Neural progenitor cell (in vitro differentiated cells): ENCODE results near the gene HSPA2.

Source experiments
- EZH2phosphoT487 ChIP-seq: fragments of 200-600 bp; sonication (generic); IDR thresholded peaks from 2 replicates; pipeline ENCODE4 v1.6.1; 2017; ENCODE audit warnings: antibody characterized with exemption
- TF ChIP-seq, protein P1 (sequence below): fragments of 200-600 bp; sonication (generic); IDR thresholded peaks from 2 replicates; pipeline ENCODE4 v1.5.1; 2017; ENCODE audit warnings: antibody characterized with exemption, mild to moderate bottlenecking

GRCh38 chr14:64549016-64549415, 8.5 kb downstream of the HSPA2 start:
- TF ChIP-seq, protein P1, sequence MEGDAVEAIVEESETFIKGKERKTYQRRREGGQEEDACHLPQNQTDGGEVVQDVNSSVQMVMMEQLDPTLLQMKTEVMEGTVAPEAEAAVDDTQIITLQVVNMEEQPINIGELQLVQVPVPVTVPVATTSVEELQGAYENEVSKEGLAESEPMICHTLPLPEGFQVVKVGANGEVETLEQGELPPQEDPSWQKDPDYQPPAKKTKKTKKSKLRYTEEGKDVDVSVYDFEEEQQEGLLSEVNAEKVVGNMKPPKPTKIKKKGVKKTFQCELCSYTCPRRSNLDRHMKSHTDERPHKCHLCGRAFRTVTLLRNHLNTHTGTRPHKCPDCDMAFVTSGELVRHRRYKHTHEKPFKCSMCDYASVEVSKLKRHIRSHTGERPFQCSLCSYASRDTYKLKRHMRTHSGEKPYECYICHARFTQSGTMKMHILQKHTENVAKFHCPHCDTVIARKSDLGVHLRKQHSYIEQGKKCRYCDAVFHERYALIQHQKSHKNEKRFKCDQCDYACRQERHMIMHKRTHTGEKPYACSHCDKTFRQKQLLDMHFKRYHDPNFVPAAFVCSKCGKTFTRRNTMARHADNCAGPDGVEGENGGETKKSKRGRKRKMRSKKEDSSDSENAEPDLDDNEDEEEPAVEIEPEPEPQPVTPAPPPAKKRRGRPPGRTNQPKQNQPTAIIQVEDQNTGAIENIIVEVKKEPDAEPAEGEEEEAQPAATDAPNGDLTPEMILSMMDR: no peak
- no peak for TF ChIP-seq EZH2phosphoT487
